GM18499 (cell line): ENCODE data around the gene LRP5.

Experiments
- ATAC-seq: cut with Tn5 transposase; IDR thresholded peaks from one replicate; pipeline ENCODE4 v1.9.1; 2021; ENCODE audit warnings: moderate number of reproducible peaks; ENCODE audit not compliant: insufficient read depth, unreplicated experiment

Gene LRP5

GRCh38 chr11:68312117-68312779, at the start of gene LRP5:
LRP5 (plus strand) TSS chr11:68312591; CDS start chr11:68312715, 124 bp downstream.
- ATAC-seq: no peak

GRCh38 chr11:68263444-68264035, 48.9 kb upstream of the LRP5 start:
- ATAC-seq: no peak

- ATAC-seq: no peak
Observed at GRCh38 chr11:68264244-68264643, 48.1 kb upstream of the LRP5 start.

- ATAC-seq: no peak
Observed at GRCh38 chr11:68264741-68265540, 47.5 kb upstream of the LRP5 start.

- no peak for ATAC-seq
Observed at GRCh38 chr11:68266121-68266891, 46.1 kb upstream of the LRP5 start.

- ATAC-seq: no peak
Observed at GRCh38 chr11:68266936-68267880, 45.2 kb upstream of the LRP5 start.

GRCh38 chr11:68267881-68268240, 44.5 kb upstream of the LRP5 start:
- ATAC-seq: no peak

GRCh38 chr11:68269414-68270081, 42.8 kb upstream of the LRP5 start:
- no peak for ATAC-seq

- ATAC-seq: no peak
Observed at GRCh38 chr11:68270196-68271022, 42.0 kb upstream of the LRP5 start.

GRCh38 chr11:68271023-68271780, 41.2 kb upstream of the LRP5 start:
- ATAC-seq: no peak

- peak; percentile 41 for ATAC-seq
Observed at GRCh38 chr11:68271781-68272608, 40.4 kb upstream of the LRP5 start, which contains the start of gene C11orf24. C11orf24 (minus strand) TSS chr11:68271973; CDS start chr11:68263767, 8,206 bp downstream.

GRCh38 chr11:68273026-68273738, 39.2 kb upstream of the LRP5 start:
- ATAC-seq: no peak

GRCh38 chr11:68274306-68274705, 38.1 kb upstream of the LRP5 start:
- no peak for ATAC-seq

- no peak for ATAC-seq
Observed at GRCh38 chr11:68275721-68276507, 36.5 kb upstream of the LRP5 start.

- ATAC-seq: no peak
Observed at GRCh38 chr11:68276861-68277260, 35.5 kb upstream of the LRP5 start.
